Measurements from ENCODE around the gene ITGB3BP. TPM values are rescaled to one million over a fixed set of nuclear protein-coding genes. Genes with fewer than 3 reads are reported as not detected.

The ITGB3BP gene
- total RNA-seq, 1 experiment from 2014 or later = 50.2 TPM

GRCh38 chr1:63453232-63453631 lies 69.8 kb downstream of the ITGB3BP start:
- Histone ChIP-seq H3K27me3 (ENCODE audit: insufficient read depth, low read length) (no peaks in the 10 kb centered on the region), H2AFZ (ENCODE audit: low read depth, low read length, poor library complexity, severe bottlenecking) (no peak overlapping the region), H3K9me2 (ENCODE audit: insufficient read depth) (no peaks in the 10 kb centered on the region), H3K27ac (ENCODE audit: low read depth, low read length) (no peak overlapping the region), H4K20me1 (ENCODE audit: insufficient read depth) (no peaks in the 10 kb centered on the region), H3K79me2 (ENCODE audit: insufficient read depth, low read length) (no peaks in the 10 kb centered on the region), H3K4me1 (ENCODE audit: control insufficient read depth in 1 of 2, insufficient read depth in 2 of 2, low read length in 2 of 2) (no peaks in the 10 kb centered on the region), H3K4me3 (replicated peaks in 1 of 2; ENCODE audit: low read depth in 1 of 2, low read length in 2 of 2) (no peak overlapping the region), H3K9ac (ENCODE audit: low read length) (no peak overlapping the region), H3K4me2 (ENCODE audit: low read length) (no peak overlapping the region), H3K9me3 (ENCODE audit: control insufficient read depth in 1 of 2, insufficient read depth in 1 of 2, low read depth in 1 of 2, low read length in 2 of 2) (no peaks in the 10 kb centered on the region), H3K36me3 (ENCODE audit: control insufficient read depth in 1 of 2, insufficient read depth in 2 of 2, low read length in 2 of 2) (no peaks in the 10 kb centered on the region)
- RAD21 ChIA-PET (ENCODE audit: low non-redundant PET in 1 of 2, low total read pairs in 2 of 2, uncharacterized antibody in 2 of 2, unreplicated experiment in 2 of 2) = no interaction called here
- DNase-seq (ENCODE audit: low read depth, low spot score) = no peak
- no peak for ATAC-seq
- no peak for TF ChIP-seq CEBPB (IDR thresholded peaks at IDR 0.05; ENCODE audit: low read depth)
- no peak for TF ChIP-seq EZH2 (IDR thresholded peaks at IDR 0.05)
- TF ChIP-seq, protein P1, sequence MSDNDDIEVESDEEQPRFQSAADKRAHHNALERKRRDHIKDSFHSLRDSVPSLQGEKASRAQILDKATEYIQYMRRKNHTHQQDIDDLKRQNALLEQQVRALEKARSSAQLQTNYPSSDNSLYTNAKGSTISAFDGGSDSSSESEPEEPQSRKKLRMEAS (IDR thresholded peaks at IDR 0.05) = no peak
- TF ChIP-seq SRF (IDR thresholded peaks at IDR 0.05; ENCODE audit: low read depth) = no peak
- TF ChIP-seq, protein P2, sequence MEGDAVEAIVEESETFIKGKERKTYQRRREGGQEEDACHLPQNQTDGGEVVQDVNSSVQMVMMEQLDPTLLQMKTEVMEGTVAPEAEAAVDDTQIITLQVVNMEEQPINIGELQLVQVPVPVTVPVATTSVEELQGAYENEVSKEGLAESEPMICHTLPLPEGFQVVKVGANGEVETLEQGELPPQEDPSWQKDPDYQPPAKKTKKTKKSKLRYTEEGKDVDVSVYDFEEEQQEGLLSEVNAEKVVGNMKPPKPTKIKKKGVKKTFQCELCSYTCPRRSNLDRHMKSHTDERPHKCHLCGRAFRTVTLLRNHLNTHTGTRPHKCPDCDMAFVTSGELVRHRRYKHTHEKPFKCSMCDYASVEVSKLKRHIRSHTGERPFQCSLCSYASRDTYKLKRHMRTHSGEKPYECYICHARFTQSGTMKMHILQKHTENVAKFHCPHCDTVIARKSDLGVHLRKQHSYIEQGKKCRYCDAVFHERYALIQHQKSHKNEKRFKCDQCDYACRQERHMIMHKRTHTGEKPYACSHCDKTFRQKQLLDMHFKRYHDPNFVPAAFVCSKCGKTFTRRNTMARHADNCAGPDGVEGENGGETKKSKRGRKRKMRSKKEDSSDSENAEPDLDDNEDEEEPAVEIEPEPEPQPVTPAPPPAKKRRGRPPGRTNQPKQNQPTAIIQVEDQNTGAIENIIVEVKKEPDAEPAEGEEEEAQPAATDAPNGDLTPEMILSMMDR (IDR thresholded peaks at IDR 0.05 in 2 of 3, conservative IDR thresholded peaks at IDR 0.05 in 1 of 3; ENCODE audit: borderline replicate concordance in 1 of 3, insufficient read depth in 1 of 3, low read depth in 2 of 3, low read length in 2 of 3) = no peak
- TF ChIP-seq RAD21 (IDR thresholded peaks at IDR 0.05; ENCODE audit: low read depth) = no peak
- no peak for TF ChIP-seq ZNF274 (IDR thresholded peaks at IDR 0.05; ENCODE audit: low read depth, low read length)
- TF ChIP-seq EGR1 (IDR thresholded peaks at IDR 0.05; ENCODE audit: low read depth) = no peak
- no peak for TF ChIP-seq ZFX (IDR thresholded peaks at IDR 0.05)
- no peak for TF ChIP-seq POLR2A (IDR thresholded peaks at IDR 0.05; ENCODE audit: borderline replicate concordance, extremely low read depth, insufficient read depth, insufficient read length)
- TF ChIP-seq EZH2phosphoT487 (IDR thresholded peaks at IDR 0.05; ENCODE audit: borderline replicate concordance) = no peak
- no peak for TF ChIP-seq REST (IDR thresholded peaks at IDR 0.05; ENCODE audit: low read depth)
- no TSS peak for BruUV-seq (replicated peaks)
- POLR2A ChIA-PET = no interaction called here
- intact Hi-C loops (cut with micrococcal nuclease) = no loop called here
- CTCF ChIA-PET = no interaction called here

Data from HCT116 (cell line).